H1 (cell line): Measurements from ENCODE around the gene XAF1. TPM values are rescaled to one million over a fixed set of nuclear protein-coding genes. Genes with fewer than 3 reads are reported as not detected.

Source experiments
- CTCF ChIA-PET: fragments of 300-600 bp; sonication (Branson Sonifier 250); formaldehyde crosslinking; loops from one replicate; lab custom pipeline; 2021; ENCODE audit not compliant: partially characterized antibody; lab: Charles Lee
- POLR2A ChIA-PET: fragments of 300-600 bp; sonication (Branson Sonifier 250); formaldehyde crosslinking; loops from one replicate; lab custom pipeline; 2021; ENCODE audit warnings: inconsistent platforms; ENCODE audit not compliant: partially characterized antibody; lab: Charles Lee
- DNase-seq, 2 experiments: peaks; one replicate each; pipeline versions ENCODE4 v3.0.0 to v3.0.0-alpha.2; 2010 to 2022; ENCODE audit warnings: low spot score in 2 of 2, low read depth in 1 of 2, mixed read lengths in 1 of 2
- FAIRE-seq: peaks from 2 replicates; lab custom pipeline; 2011; peaks lifted over from hg19 to GRCh38; lab: Jason Lieb, UNC
- H2AFZ ChIP-seq: 2 replicates; pipeline ENCODE4 v1.8.1; 2012; ENCODE audit warnings: low read length, inconsistent platforms
- H2AK5ac ChIP-seq: 2 replicates; pipeline ENCODE4 v1.6.1; 2013; ENCODE audit warnings: low read depth, low read length
- H2BK120ac ChIP-seq: replicated peaks from 2 replicates; pipeline ENCODE3; 2013; ENCODE audit warnings: low read depth, low read length, inconsistent platforms
- H2BK12ac ChIP-seq: 2 replicates; pipeline ENCODE4 v1.6.1; 2013; ENCODE audit warnings: low read depth, low read length
- H2BK15ac ChIP-seq: 2 replicates; pipeline ENCODE4 v1.6.1; 2013; ENCODE audit warnings: low read length
- H2BK20ac ChIP-seq: 2 replicates; pipeline ENCODE4 v1.6.1; 2013; ENCODE audit warnings: low read length
- H2BK5ac ChIP-seq: 2 replicates; pipeline ENCODE4 v1.6.1; 2013; ENCODE audit warnings: low read depth, low read length
- H3K14ac ChIP-seq: 2 replicates; pipeline ENCODE4 v1.6.1; 2013; ENCODE audit warnings: inconsistent platforms; ENCODE audit not compliant: insufficient read length
- H3K18ac ChIP-seq: 2 replicates; pipeline ENCODE4 v1.6.1; 2013; ENCODE audit warnings: low read length; ENCODE audit errors: extremely low read depth
- H3K23ac ChIP-seq: 2 replicates; pipeline ENCODE4 v1.6.1; 2013; ENCODE audit warnings: inconsistent platforms; ENCODE audit not compliant: insufficient read length
- H3K23me2 ChIP-seq: 2 replicates; pipeline ENCODE4 v1.6.1; 2013; ENCODE audit warnings: low read depth, low read length
- H3K27ac ChIP-seq: 2 replicates; pipeline ENCODE4 v1.6.1; 2011; ENCODE audit warnings: low read depth, low read length, inconsistent platforms
- H3K27me3 ChIP-seq, 4 experiments: replicated peaks in 1 of 4; 1 replicate in 1 of 4; 2 replicates in 3 of 4; pipeline versions ENCODE4 v1.6.1 to v1.8.1; 2011 to 2013; ENCODE audit warnings: low read length in 3 of 4, mild to moderate bottlenecking in 3 of 4, inconsistent platforms in 2 of 4, mixed read lengths in 2 of 4, moderate library complexity in 1 of 4; ENCODE audit not compliant: control insufficient read depth in 3 of 4, insufficient read depth in 3 of 4; ENCODE audit errors: extremely low read depth in 1 of 4
- H3K36me3 ChIP-seq, 4 experiments: 2 replicates each; pipeline versions ENCODE4 v1.6.1 to v1.8.1; 2011 to 2013; ENCODE audit warnings: mild to moderate bottlenecking in 4 of 4, low read length in 3 of 4, moderate library complexity in 2 of 4, control low read depth in 1 of 4, inconsistent platforms in 1 of 4; ENCODE audit not compliant: insufficient read depth in 4 of 4, control insufficient read depth in 2 of 4
- H3K4ac ChIP-seq: replicated peaks from 2 replicates; pipeline ENCODE3; 2013; ENCODE audit warnings: low read length, low read depth, mixed read lengths, inconsistent platforms; ENCODE audit not compliant: insufficient read length
- H3K4me1 ChIP-seq, 4 experiments: replicated peaks in 1 of 4; 1 replicate in 1 of 4; 2 replicates in 3 of 4; pipeline versions ENCODE4 v1.6.1 to v1.8.1; 2011 to 2013; ENCODE audit warnings: low read length in 3 of 4, inconsistent platforms in 2 of 4, mixed read lengths in 1 of 4; ENCODE audit not compliant: insufficient read depth in 4 of 4, control insufficient read depth in 3 of 4
- H3K4me2 ChIP-seq, 2 experiments: 2 replicates each; pipeline versions ENCODE4 v1.6.1 to v1.8.1; 2011 to 2013; ENCODE audit warnings: low read depth in 2 of 2, low read length in 2 of 2, control low read depth in 1 of 2, inconsistent platforms in 1 of 2, mild to moderate bottlenecking in 1 of 2; ENCODE audit not compliant: insufficient read depth in 1 of 2
- H3K4me3 ChIP-seq, 4 experiments: fragments of 200-600, 300-600 bp in 1 of 4; sonication (generic), shearing (Covaris generic), sonication (Bioruptor Twin) in 1 of 4; 2 replicates each; pipeline versions ENCODE4 v1.5.1 to v1.8.1; 2011 to 2016; ENCODE audit warnings: low read length in 4 of 4, low read depth in 3 of 4, control low read depth in 2 of 4, inconsistent platforms in 2 of 4, mild to moderate bottlenecking in 2 of 4, mixed read lengths in 1 of 4, moderate library complexity in 1 of 4; ENCODE audit not compliant: insufficient read depth in 2 of 4; ENCODE audit errors: extremely low read depth in 1 of 4
- H3K56ac ChIP-seq: replicated peaks from 2 replicates; pipeline ENCODE3; 2013; ENCODE audit warnings: low read depth, mild to moderate bottlenecking, mixed read lengths, low read length, inconsistent platforms; ENCODE audit not compliant: insufficient read length
- H3K79me1 ChIP-seq: 2 replicates; pipeline ENCODE4 v1.6.1; 2013; ENCODE audit warnings: low read depth, low read length, control low read depth
- H3K79me2 ChIP-seq, 2 experiments: 2 replicates each; pipeline versions ENCODE4 v1.6.1 to v1.8.1; 2012 to 2013; ENCODE audit warnings: low read length in 2 of 2, mild to moderate bottlenecking in 2 of 2, inconsistent platforms in 1 of 2; ENCODE audit not compliant: insufficient read depth in 2 of 2, control insufficient read depth in 1 of 2
- H3K9ac ChIP-seq, 4 experiments: replicated peaks in 1 of 4; 1 replicate in 1 of 4; 2 replicates in 3 of 4; pipeline versions ENCODE4 v1.6.1 to v1.8.1; 2011 to 2013; ENCODE audit warnings: low read depth in 3 of 4, low read length in 3 of 4, control low read depth in 2 of 4, mild to moderate bottlenecking in 2 of 4, moderate library complexity in 2 of 4, inconsistent platforms in 1 of 4; ENCODE audit errors: extremely low read depth in 1 of 4
- H3K9me3 ChIP-seq, 2 experiments: 2 replicates each; pipeline versions ENCODE4 v1.6.1 to v1.8.1; 2012 to 2013; ENCODE audit warnings: mild to moderate bottlenecking in 2 of 2, moderate library complexity in 2 of 2, control low read depth in 1 of 2, inconsistent platforms in 1 of 2, low read depth in 1 of 2, low read length in 1 of 2, mixed read lengths in 1 of 2; ENCODE audit not compliant: insufficient read depth in 2 of 2
- H4K20me1 ChIP-seq, 2 experiments: replicated peaks in 1 of 2; 2 replicates each; pipeline versions ENCODE3 to v1.8.1; 2011 to 2013; ENCODE audit warnings: inconsistent platforms in 2 of 2, low read length in 2 of 2, mild to moderate bottlenecking in 1 of 2; ENCODE audit not compliant: insufficient read depth in 2 of 2, control insufficient read depth in 1 of 2
- H4K5ac ChIP-seq: 2 replicates; pipeline ENCODE4 v1.6.1; 2013; ENCODE audit warnings: low read length, low read depth, mixed read lengths, inconsistent platforms; ENCODE audit not compliant: insufficient read length
- H4K8ac ChIP-seq: 2 replicates; pipeline ENCODE4 v1.8.0; 2013; ENCODE audit warnings: mild to moderate bottlenecking, moderate library complexity, low read length, inconsistent platforms; ENCODE audit not compliant: insufficient read depth; ENCODE audit errors: extremely low read depth
- H4K91ac ChIP-seq: replicated peaks from 2 replicates; pipeline ENCODE3; 2013; ENCODE audit warnings: low read length, mixed read lengths, inconsistent platforms; ENCODE audit not compliant: insufficient read length
- ATF2 ChIP-seq: IDR thresholded peaks from 2 replicates; pipeline ENCODE4 v1.6.1; 2012; ENCODE audit warnings: low read length, inconsistent platforms
- CEBPB ChIP-seq: IDR thresholded peaks from 2 replicates; pipeline ENCODE4 v1.6.1; 2012; ENCODE audit warnings: low read depth, low read length
- POLR2AphosphoS5 ChIP-seq: IDR thresholded peaks from 2 replicates; pipeline ENCODE4 v1.6.1; 2011; ENCODE audit warnings: low read depth, low read length
- RFX5 ChIP-seq: IDR thresholded peaks from 2 replicates; pipeline ENCODE4 v1.6.1; 2011; ENCODE audit warnings: low read depth, low read length, improper control_type of control experiment, borderline replicate concordance
- SIRT6 ChIP-seq: IDR thresholded peaks from one replicate; pipeline ENCODE4 v1.7.1; 2012; ENCODE audit warnings: low read length, inconsistent platforms
- TAF7 ChIP-seq: optimal IDR thresholded peaks from 2 replicates; pipeline ENCODE3; 2011; ENCODE audit warnings: low read depth, mild to moderate bottlenecking, inconsistent platforms, low read length, moderate library complexity, borderline replicate concordance
- TBP ChIP-seq: IDR thresholded peaks from 2 replicates; pipeline ENCODE4 v1.6.1; 2011; ENCODE audit warnings: low read depth, low read length, improper control_type of control experiment
- USF2 ChIP-seq: IDR thresholded peaks from 2 replicates; pipeline ENCODE4 v1.6.1; 2011; ENCODE audit warnings: low read length, improper control_type of control experiment
- WGBS, 2 experiments: shearing (Covaris generic) in 1 of 2; methylation state at CpG; one replicate each; pipeline versions ENCODE4 v1.1.6 to v1.1.7; 2013 to 2015; ENCODE audit warnings: low lambda C conversion rate in 2 of 2, mixed read lengths in 2 of 2, inconsistent platforms in 1 of 2, low coverage in 1 of 2, missing lambda C conversion rate in 1 of 2; ENCODE audit not compliant: insufficient replicate concordance in 2 of 2, insufficient coverage in 1 of 2, insufficient read length in 1 of 2; ENCODE audit errors: extremely low coverage in 1 of 2, missing lambda C conversion rate in 1 of 2; 5-methylcytosine and 5-hydroxymethylcytosine counted together
- polyA plus RNA-seq, 7 experiments: library from polyadenylated mRNA; depleted of rRNA in 3 of 7; stranded (reverse) in 5 of 7; unstranded in 2 of 7; fragments of >200 nt in 5 of 7; fragments of 200-250 nt in 2 of 7; gene quantifications; 1 replicate in 5 of 7; 2 replicates in 1 of 7; 4 replicates in 1 of 7; pipeline versions ENCODE4 v1.2.1 to v1.2.3, GENCODE V29; 2011 to 2013; ENCODE audit warnings: missing spikeins in 2 of 7, mixed read lengths in 2 of 7
- total RNA-seq: library from RNA; stranded (reverse); fragmentation: NEBNext Ultra II Directional; extraction: Animal tissue kit (Norgen Biotek cat#: 25700); gene quantifications from 2 replicates; pipeline ENCODE4 v1.2.1, GENCODE V29; 2021

XAF1 gene
- total and polyA plus RNA-seq, 2 of the 8 experiments (the other 6 are each of a cell fraction or from before 2014, with no cell fraction given), result not detected

GRCh38 chr17:6716736-6717135, 39.1 kb upstream of the XAF1 start:
- Histone ChIP-seq H3K14ac (no peak overlapping the region), H3K18ac (no peak overlapping the region), H3K4me2 (no peak overlapping the region), H3K9me3 (no peaks in the 10 kb centered on the region), H3K27ac (no peak overlapping the region), H3K23me2 (peaks cover 15% of the 10 kb centered on the region; the same call in 1 of the 2 replicates), H3K9ac (no peak overlapping the region), H4K5ac (no peak overlapping the region), H4K91ac (no peak overlapping the region), H2BK5ac (no peak overlapping the region), H2BK15ac (no peak overlapping the region), H4K8ac (no peak overlapping the region), H2BK12ac (no peak overlapping the region), H3K56ac (no peak overlapping the region), H3K23ac (no peak overlapping the region), H3K4me1 (peaks cover 0 to 10% (median 8%) of the 10 kb centered on the region in 4 experiments; a peak in 6 of 7 replicates), H3K36me3 (no peaks in the 10 kb centered on the region), H4K20me1 (no peaks in the 10 kb centered on the region), H2BK120ac (no peak overlapping the region), H2BK20ac (no peak overlapping the region), H3K27me3 (peaks cover 9 to 36% (median 29%) of the 10 kb centered on the region in 4 experiments), H2AFZ (no peak overlapping the region), H2AK5ac (no peak overlapping the region), H3K4me3 (no peak overlapping the region), H3K4ac (no peak overlapping the region), H3K79me1 (no peaks in the 10 kb centered on the region), H3K79me2 (no peaks in the 10 kb centered on the region)
- DNase-seq, result no peak
- ChIA-PET CTCF (interaction anchor here (1.1 to 7.0 kb wide), 3 partner anchors 11 to 49 kb away, joined by 4 to 41 read pairs (median 5); no protein-coding TSS in a partner anchor), POLR2A (interaction anchor here (0.6 kb wide), 1 partner anchor 191 kb away, joined by 3 read pairs; no protein-coding TSS in a partner anchor)
- TF ChIP-seq CEBPB (no peak), TBP (no peak), USF2 (no peak), RFX5 (no peak), ATF2 (no peak), SIRT6 (no peak), TAF7 (no peak), POLR2AphosphoS5 (no peak)
- no peak for FAIRE-seq
- WGBS, 2 experiments, result 81% methylated on average over 2 of the region's 2 CpGs; no CpG with 5 or more reads in 1 of the 2 experiments
